ENCODE data around the gene AFDN.

The AFDN gene

DNA sequence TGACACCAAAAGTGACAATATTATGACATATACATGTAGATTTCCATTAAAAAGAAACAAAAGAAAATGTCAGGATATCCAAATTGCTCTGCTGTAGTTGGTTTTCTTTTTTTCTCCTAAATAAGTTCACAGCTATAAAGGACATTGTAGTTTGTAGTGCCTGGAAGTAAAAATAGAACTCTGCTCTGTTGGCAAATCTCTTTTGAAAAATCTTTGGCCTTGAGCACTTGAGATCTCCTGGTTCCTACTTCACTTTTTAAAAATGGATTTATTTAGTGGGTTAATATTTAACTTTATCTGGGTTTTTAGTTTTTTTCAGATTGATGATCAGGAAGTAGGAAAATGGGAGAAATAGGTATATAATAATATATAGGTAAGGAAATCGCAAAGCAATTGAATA lies 52.9 kb downstream of the AFDN start:
- DNase-seq: no peak

DNA sequence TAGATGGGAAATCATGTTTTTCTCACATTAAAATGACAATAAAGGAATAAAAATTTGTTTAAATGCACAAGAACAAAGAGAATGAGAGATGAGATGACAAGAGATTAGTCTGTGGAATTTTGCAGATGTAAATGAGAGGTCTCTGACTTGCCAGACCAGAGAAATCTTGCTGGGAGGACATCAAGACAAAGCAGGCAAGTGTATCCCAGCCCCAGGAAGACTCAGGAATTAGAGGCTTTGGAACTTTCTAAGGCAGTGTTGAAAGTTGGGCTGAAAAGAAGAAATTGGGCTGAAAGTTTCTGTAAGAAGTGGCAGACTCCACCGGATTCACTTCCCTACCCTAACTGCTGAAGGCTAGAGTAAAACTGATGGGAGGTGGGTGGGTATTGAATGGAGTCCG lies 54.6 kb downstream of the AFDN start:
- DNase-seq: no peak

DNA sequence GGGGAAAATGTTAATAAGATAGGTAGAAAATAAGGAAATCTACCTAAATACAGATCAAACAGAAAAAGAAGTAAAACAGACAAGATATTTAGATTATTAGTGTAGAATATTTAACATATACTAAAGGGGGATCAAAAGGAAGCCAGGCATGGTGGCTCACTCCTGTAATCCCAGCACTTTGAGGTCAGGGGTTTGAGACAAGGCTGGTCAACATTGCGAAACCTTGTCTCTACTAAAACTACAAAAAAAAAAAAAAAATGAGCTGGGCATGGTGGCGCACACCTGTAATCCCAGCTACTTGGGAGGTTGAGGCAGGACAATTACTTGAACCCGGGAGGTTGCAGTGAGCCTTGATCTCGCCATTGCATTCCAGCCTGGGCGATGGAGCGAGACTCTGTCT lies 55.5 kb downstream of the AFDN start:
- DNase-seq: no peak

DNA sequence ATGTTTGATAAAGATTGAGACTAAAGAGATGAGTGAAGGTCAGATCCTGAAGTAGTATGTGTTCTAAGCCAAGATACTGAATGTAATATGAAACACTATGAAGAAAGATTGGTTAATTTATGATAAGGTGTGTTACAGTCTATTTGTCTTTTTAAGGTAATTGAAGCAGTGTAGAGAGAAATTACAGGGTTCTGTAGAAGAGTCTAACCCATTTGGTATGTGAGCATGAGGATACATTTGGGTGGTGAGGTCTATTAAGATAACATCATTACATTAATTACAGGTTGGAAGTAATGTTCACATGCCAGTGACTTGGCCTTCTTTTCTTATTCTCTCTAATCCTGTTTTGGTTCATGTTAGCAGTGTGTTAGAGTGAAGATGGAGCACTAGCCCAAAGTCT lies 61.4 kb downstream of the AFDN start:
- no peak for DNase-seq

DNA sequence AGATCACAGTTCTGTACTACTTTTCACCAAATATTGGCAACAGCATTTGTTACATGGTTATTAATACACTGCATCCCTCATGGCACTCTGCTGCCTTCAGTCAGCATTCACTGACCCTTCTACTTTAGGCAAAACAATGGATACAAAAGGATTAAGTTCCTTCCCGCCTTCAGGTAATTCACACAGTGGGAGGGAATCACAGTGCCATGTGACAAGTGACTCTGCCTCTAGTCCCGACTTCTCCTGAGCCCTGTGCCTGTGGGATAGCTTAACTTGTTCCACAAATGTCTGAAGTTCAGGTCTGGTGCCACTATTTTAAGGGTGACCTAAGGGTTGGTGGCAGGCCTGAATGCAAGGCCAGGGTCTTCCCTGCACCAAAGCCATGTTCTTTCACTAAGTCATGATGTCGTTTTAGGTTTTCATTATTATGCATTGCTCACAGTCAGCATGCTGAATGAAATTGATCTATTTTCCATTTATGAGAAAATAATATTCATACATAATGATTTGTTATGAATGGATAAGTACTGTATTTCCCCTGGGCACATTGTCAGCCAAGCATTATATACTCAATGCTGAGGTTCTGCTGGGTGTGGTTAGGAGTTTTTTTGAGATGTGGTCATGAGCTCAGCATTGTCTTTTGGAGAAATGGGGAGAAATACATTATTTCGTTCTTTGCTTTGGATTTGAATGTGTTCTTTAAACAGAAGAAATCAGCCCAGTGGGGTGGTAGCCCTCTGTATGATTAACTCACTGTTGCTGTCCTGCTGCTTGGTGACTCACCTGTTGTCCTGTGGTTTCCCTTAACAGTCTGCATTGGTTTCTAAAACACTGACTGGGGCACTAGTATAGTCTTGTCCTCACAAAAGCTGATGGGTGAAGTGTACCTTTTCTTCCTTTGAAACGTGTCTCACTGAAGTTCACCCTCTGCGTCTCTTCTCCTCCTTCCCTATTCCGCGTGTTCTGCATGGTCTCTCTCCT lies 66.4 kb downstream of the AFDN start:
- no peak for DNase-seq

DNA sequence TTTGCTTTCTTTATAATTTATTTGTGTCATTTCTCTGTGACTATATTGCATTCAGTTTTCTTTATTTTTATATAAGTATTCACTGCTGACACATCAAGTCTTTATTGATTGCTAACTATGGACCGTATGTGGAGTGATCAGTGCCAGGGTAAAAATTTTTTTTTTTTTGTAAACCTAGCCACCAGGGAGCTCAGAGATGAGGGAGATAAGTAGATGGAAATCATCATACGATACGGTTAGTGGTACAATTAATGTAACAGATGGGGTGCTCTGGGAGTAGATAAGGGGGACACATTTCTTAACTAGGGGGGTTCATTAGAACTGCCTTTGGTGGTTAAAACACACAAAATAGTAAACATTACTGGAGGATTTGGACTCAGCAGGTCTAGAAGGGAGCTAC lies 68.3 kb downstream of the AFDN start:
- no peak for DNase-seq

DNA sequence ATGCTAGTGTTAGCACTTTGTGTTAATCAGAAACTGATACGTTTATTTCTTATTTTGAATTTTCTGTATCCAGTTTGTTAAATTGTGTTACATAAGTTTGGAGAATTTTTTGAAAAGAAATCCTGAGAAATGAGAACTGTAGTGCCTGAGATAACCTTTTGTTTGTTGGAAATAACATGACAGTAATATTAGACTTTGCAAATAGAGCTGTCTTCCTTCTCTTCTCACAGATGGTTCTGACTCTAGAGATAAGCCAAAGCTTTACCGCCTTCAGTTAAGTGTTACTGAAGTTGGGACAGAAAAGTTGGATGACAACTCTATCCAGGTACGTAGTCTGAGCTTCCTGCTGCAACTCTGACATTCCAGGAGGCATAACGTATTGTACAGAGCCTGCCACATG lies 69.9 kb downstream of the AFDN start:
- DNase-seq: no peak

DNA sequence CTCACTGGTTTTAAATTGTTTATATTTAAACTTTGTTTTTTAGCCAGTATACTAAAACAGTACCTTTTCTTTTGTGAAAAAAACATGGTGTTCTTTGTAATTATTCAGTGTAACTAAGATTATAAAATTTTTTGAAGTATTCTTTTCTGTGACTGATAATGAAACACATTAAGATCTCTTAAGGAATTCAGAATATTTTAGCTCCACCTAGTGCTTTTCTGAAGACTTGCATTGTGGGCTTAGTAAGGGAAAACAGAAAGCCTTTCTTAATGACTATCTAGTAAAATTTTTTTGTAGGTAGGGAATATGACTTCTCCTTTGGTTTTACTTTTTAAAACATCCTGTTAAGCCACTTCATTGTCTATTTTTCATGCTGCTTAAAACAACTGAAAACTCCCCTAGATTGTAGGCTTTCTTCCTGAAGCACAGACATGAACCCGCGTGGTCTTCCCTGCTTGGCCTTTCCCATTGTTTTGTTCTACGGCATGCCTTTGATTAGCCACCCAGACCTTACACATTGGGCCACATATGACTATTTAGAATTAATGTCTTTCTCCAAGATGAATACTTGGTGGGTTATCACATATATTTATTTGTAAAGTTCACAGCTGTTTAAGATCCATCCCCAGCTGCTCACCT lies 72.1 kb downstream of the AFDN start:
- DNase-seq: peak; percentile 20 to 44

DNA sequence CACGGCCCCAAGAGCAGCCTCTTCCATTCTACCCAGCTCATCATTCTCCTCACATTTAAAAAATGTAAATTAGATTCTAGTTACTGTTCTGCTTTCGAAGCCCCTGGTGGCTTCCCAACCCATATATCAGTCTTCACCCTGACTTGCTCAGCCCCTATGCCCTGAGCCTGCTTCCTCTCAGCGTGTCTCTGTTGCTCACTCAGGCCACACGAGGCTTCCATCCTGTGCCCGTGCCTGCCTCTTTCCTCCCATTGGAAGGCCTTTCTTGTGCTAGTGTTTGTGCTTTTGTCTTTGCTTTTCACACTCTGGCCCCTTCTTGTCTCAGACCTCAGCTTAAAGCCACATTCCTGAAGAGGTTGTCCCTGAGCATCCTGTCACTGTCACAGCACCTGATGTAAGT lies 78.1 kb downstream of the AFDN start:
- DNase-seq: no peak

DNA sequence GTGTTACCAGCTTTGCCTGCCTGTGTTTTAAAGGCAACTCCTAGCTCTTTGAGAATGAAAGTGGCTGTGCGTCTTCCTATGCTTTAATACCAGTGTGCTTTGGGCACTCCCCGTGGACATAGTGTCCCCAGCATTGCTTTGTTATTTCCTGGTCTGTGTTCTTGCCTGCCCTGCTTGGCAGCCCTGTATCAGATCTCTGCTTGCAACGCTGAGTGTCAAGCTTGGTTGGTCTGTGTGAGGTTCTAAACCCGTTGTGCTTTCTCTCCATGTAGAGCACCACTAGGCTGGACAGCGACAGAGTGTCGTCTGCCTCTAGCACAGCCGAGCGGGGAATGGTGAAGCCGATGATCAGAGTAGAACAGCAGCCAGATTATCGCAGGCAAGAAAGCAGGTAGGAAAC lies 80.2 kb downstream of the AFDN start:
- no peak for DNase-seq

DNA sequence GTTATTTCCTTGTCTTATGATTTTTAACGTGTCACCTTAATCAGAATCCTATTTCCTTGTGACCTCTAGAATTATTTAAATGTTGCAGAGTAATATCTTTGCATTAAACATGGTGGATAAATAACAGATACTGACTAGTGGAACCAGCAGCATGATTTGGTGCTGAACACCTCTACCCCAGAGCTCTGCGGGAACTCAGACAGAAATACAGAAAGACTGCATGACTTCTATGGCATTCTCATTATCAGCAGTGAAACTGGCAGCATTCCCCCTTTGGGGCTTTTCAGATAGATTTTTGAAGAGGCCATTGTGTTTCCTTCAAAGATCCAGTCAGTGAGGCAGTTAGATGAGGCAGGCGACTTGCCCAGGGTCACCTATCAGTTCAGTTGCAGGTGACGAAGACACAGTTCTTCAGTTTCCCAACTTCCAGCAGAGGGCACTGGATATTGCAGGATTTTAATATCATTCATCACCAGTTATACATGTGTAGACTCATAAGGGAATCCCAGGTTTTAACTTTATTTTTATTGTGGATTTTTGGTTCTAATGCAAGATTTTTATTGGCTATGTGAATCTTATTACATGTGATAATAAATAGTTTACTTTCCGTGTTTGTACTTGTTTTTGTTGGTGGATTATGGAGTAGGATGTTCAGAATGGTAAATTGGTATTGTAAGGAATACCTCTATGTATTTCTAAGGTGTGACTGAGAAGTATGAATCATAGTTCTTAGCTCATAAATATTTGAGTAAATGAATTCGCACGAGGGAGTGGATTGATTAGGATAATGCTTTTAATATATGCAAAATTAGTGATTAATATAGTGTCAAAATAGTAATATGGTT lies 81.3 kb downstream of the AFDN start:
- peak; percentile 18 to 41 for DNase-seq

DNA sequence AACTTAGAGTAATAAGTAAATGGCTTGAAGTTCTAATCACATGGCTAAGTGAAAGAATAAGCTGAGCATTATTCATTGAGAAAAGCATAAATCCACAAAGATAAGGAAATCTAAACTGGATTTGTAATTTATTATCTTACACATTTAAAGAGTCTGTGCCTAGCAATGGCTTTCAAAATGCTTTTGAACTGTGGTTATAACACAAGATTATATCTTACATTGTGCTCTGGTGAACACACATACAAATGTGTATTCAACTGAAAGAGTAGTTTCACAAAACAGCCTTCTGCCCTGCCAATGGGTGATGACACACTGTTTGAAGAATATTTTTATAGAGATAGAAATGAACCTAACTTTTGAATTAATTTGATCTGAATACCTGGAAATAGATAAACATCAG lies 83.3 kb downstream of the AFDN start:
- DNase-seq: no peak

DNA sequence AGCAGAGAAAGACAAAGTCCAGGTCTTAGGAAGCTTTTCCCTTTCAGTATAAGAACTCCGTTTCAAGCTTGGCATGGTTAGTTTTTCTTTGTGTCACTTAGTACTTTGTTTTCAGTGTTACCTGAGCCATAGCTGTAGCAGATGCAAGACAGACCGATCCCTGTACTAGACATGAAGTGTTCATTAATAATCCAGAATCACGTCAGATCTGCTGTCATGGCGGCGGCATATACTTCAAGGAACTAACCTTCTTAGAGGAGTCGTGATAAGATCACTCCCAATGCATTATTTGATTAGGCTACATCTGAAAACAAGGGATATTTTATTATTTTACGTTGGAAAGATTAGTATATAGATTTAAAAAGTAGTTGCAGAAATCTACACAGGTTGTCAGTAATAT lies 83.9 kb downstream of the AFDN start:
- no peak for DNase-seq

DNA sequence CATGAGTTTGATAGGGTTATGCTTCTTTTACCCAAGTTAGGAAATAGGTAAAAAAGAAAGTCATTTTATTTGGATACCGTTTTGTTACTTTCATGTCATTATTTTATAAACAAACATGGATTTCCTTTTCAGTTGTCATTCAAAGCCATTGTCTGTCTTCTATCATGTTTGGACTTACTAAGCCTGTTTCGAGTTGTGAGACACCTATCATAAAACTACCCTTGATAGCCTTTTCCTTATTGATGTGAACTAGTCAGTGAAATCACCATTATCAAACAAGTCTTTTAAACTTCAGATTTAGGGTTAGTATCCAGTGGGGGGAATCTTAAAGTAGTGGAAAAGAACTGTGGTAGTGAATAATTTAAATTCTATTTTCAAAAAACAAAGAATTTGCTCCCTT lies 85.8 kb downstream of the AFDN start:
- no peak for DNase-seq

DNA sequence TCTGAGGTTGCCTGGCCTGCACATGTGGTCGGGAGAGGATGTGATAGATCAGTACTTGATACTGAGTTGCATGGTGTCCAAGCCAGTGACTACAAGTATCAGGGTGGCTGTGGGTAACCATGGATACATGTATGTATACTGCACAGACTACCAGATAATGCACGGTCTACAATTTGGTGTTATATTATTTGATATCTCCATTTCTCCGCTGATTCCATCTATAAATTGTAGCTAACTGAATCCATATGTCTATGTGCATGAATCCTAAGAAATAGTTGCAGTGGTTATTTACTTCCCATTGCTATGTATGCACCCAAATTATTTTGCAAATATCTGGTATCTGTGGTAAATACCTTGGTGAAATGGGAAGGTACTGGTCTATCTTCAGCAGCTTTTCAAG lies 87.0 kb downstream of the AFDN start:
- DNase-seq: no peak

DNA sequence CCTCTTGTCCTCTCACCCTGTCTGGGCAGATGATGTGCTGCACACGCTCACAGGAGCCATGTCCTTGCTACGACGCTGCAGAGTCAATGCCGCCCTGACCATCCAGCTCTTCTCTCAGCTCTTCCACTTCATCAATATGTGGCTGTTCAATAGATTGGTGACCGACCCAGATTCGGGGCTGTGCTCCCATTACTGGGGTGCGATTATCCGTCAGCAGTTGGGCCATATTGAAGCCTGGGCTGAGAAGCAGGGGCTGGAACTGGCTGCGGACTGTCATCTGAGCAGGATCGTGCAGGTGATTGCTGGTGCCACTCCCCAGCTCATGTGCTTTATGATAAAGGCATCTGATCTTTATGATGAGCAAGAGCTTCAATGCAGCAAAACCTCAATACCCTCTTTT lies 88.4 kb downstream of the AFDN start:
- no peak for DNase-seq

DNA sequence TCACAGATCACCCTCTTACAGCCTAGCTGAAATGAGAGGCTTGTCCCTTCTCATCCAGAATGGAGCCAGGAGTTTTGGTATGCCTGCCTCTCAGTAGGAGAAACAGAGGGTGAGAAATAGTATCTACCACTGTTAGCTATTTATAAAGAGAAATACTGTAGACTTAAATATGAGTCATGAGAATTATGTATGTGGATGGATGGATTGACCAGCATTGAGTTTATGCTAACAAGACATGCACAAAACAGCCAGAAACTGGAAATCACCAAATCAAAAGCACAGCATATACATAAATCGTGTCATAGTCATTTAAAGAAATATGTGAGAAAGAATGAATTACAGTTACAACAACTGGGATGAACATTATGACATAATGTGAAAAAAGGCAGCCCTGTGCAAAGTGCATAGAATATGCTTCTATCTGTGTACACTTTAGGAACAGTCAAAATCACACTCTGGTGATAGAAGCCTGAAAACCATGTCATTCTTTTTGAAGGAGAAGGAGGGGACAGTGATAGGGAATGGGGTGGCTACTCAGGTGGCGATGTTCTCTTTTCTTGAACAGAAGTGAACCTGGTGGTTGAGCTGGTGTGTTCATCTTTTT lies 90.9 kb downstream of the AFDN start:
- no peak for DNase-seq

DNA sequence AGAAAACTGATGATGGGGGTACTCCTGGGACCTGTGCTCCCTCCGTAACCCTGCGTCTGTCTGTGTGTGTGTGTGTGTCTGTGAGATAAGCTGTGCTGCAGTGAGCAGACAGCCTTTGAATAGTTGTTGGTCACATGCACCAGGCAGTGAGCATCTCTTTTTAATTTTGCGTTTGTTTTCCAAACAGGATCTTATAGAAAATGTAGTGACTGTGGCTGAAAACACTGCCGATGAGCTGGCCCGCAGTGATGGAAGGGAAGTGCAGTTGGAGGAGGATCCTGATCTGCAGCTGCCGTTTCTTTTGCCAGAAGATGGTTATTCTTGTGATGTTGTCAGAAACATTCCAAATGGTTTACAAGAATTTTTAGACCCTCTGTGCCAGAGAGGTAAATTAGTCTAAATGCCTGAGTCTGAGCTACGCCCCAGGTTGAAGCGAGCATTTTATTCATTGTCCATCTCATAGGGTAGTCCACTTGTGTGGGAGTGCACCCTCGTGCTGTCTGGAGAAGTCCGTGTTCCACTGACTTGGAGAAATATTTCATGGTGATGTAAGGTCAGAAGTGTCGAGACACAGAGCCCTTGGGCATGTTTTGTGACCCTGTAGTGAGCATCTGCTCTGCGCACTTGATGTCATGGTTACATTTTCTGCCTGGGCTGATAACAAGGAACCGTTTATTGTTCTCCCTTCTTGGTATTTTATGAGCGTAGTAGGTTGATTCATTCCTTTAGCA lies 92.0 kb downstream of the AFDN start:
- no peak for DNase-seq

DNA sequence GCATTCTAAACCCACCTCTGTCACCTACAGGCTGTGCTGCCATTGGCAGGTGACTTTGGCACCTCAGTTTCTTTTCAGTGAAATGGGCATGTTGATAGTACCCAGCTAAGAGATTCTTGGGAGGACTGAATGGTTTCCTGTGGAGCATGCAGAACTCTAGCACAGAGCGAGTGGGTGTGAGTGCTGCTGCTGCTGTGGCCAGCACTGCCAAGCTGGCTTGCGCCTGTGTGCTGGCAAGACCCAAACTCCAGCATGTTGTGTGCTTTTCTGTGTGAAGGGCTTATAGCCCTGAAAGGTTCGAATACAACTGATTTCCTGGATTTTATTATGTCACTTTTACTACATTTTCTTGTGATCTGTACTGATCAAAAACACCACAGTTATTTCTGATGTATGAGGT lies 92.6 kb downstream of the AFDN start:
- DNase-seq: no peak

DNA sequence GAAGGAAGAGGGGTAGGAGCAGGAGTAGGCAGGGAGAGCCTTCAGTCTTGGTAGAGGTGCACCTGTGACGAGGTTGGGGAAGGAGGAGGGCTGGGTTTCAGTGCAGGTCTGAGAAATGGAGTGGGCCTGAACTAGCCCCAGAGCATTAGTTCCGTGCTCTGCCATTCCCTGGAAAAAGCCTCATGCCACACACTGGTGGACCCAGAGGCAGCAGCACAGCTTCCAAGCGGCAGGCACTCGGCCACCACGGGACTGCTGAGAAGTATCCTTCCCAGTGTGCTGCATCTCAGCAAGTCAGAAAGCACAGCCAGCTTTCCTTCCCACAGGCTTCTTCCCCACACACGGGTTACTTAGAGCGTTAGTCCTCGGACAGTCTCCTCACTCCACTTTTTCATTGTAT lies 93.5 kb downstream of the AFDN start:
- DNase-seq: no peak

DNA sequence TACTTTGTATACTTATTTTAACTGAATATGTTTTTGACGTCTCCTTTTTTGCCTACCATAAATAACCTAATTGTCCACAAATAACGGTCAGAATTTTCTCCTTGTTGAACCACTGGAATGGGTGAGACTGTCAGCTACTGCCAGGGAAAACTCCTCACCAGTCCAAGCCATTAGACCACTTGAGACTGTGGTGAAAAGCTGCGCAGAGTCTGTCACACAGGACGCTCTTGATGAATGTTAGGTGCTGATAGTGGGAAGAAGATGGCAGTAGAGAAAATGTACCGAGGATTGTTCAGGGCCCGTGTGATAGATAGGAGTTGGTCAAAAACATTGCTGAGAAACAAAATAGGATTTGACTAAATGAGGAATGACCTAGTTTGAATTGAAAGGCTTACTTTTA lies 95.1 kb downstream of the AFDN start:
- DNase-seq: no peak

DNA sequence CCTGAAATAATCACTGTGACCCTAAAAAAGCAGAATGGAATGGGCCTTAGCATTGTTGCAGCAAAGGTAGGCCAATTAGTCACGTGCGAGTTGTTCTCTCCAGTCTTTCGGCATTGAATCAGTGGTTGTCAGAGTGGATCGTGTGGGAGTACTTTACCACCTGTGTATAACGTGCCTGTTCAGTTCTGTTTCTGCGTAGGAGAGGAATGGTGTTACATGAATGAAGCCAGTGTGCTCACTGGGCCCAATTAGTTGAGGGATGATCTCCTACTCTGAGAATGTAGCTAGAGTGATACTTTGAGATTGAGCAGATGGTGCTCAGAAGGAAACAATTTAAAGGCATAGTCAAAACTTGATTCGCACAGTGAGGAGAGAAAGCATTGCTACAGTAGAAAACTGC lies 98.3 kb downstream of the AFDN start:
- DNase-seq: no peak

DNA sequence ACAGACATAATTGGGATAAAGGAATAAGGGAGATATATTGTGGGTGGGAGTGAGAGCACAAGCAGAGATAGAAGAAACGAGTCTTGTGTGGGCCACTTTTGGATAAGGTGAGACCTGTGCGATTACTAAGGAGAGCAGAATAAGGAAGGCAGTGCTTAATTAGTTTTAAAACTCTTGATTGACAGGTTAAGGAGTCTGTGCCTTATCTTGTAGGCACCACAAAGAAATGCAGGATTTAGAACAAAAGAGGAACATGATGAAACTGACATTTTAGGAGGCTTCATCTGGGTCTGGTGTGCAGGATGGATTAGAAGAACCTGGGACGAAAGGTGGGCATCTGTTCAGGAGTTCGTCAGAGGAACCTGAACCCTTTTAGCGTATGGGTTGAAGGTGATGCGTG lies 100.5 kb downstream of the AFDN start:
- no peak for DNase-seq
